CD4-positive, alpha-beta T cell treated with Interleukin-15 for 4 hours (primary cell): ENCODE data around the gene ECEL1.
"Not testable (repeated sequence)": the region's sequence is repeated elsewhere in the genome, so short reads cannot be mapped to it uniquely, and the experiment has no call there.

Experiments used
- DNase-seq: peaks from one replicate; pipeline ENCODE4 v3.0.0-alpha.2; 2020; ENCODE audit warnings: low spot score

Gene ECEL1

DNA sequence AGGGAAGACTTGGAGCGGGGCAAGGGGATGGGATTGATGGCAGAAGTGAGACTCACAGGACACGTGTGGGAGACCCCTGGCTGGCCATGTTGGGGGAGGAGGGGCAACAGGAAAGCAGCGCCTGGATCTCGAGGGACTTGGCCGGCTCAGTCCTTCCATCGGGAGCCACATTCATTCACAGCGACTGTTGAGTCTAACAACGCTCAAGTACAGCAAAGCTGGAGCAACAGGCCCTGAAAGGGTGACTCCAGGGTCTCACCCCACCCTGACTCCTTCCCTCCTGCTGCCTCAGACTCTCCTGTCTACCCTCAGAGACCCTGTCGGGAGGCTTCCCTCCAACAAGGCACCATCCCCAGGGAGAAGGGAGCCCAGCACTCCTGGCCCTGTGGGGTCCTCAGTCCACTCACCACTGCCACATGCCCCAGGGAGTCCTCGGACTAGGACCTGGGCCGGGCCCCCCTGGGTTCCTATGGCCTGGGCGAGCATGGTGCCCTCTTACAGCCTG is 46.4 kb downstream of the ECEL1 start:
- no peak for DNase-seq

DNA sequence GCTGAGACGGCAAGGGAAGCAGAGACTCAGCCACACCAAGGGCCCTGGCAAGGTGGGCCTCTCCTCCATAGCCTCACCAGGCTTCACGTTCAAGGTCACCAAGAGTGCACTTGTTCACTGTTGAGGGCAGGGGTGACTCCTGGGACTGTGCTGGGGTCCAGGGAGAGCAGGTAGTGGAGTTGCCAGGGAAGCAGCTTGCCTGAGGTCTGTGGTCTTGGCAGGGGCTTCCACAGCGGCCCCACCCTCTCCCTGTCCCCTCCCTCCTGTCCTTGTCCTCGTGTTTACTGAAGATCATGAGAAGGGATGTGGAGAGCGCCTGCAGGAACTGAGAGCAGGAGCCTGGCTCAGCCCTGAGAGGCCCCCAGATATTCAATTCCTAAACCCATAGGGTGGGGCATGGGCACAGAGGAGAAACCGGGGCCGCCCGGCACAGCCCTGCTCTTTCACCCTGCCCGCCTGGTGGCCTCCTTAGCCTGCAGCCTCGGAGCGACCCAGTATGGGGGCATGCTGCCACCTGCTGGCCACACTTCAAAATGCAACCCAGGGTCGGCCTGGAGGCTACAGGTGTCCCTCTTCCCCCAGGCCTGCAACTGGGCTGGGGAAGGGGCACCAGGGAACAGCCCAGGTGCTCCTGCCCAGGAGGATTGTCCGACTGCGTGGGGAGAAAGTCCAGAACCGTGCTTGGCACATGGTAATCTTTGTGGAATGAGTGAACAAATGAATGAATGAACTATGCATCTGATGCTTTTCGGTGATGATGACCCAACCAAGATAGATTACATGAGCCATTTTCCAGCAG is 47.2 kb downstream of the ECEL1 start:
- DNase-seq, result peak; percentile 84

DNA sequence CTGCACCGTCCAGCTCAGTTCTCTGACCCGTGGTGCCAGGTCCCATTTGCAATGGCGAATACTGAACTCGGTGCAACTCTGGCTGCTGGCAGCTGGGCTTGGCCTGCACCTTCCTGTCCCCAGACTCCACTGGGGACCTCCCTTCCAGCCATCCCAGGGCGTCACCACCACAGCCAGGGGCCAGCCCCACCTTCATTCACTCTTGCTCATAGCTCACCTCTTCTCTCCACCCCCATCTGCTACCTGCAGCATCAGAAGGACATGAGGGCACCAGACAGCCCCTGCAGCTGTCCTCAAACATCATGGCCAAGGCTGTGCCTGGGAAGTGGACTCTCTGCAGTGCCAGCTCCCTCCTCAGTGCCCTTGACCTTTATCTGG is 47.9 kb downstream of the ECEL1 start:
- DNase-seq, result no peak

DNA sequence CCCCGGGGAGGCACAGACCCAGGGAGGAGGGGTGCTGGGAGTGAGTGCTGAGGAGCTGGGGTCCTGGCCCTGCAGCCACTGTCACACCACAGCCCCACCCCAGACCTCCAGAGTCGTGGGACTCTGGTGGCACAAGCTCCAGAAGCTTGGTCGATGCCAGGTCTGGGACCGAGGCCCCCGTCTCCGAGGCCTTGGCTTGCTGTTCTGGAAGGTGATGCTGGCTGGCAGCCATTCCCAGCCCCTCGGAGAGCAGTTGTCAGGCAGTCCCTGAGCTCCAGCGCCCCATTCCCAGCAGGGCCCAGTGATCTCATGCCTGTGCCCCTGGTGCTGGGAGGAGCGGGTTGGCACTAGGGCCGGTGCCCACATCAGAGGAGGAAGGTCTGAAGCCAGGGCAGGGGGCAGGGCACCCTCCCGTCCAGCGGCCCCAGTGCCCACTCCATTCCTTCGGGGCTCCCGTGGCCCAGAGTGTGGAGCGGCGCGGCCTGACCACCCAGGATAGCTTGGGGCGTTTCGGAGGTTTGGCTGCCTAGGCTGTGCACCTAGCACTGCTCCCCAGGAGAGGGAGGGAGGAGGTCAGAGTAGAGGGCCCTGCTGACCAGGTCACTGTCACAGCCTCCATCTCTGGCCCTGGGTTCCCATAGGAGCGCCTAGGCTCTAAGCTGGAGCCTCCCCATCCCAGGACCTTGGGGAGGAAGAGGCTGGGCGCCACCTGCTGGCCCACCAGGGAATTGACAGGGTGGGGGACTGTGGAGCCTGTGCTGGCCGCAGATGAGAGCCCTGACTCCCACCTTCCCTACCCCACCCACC is 48.5 kb downstream of the ECEL1 start:
- DNase-seq, result peak; percentile 43

DNA sequence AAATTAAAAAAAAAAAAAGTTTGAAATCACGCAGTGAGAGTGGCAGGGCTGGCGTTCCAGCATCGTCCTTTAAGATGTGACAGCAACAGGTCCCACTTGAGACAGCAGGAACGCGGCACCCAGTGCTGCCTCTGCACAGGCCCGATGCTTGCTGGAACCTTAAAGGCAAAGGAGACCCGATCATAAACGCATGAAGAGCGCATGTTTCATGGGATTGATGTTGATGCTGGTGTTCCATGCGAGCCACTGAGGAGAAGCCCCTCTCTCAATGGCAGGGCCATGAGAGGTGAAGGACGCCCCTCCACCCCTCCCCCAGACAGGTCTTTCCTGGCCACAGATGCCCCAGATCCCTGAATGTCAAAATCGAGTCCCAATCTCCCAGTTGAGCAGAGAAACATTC is 49.5 kb downstream of the ECEL1 start:
- DNase-seq, result no peak

DNA sequence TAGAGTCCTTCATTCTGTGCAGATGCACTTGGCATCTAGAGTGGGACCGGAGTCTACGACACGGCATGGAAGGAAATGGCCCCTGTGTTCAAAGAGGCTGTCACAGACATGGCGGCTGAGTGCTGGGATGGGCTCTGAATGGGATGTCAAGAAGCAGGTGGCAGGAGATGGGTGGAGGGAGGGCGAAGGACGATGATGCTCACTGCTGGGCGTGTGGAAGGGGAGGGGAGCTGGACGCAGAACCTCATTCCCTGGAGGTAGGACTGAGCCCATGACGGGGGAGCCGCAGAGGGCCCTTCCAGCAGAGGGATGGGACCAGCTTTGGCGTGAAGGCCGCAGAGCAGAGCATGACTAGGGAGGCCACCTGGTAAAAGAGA is 50.5 kb downstream of the ECEL1 start:
- no peak for DNase-seq

DNA sequence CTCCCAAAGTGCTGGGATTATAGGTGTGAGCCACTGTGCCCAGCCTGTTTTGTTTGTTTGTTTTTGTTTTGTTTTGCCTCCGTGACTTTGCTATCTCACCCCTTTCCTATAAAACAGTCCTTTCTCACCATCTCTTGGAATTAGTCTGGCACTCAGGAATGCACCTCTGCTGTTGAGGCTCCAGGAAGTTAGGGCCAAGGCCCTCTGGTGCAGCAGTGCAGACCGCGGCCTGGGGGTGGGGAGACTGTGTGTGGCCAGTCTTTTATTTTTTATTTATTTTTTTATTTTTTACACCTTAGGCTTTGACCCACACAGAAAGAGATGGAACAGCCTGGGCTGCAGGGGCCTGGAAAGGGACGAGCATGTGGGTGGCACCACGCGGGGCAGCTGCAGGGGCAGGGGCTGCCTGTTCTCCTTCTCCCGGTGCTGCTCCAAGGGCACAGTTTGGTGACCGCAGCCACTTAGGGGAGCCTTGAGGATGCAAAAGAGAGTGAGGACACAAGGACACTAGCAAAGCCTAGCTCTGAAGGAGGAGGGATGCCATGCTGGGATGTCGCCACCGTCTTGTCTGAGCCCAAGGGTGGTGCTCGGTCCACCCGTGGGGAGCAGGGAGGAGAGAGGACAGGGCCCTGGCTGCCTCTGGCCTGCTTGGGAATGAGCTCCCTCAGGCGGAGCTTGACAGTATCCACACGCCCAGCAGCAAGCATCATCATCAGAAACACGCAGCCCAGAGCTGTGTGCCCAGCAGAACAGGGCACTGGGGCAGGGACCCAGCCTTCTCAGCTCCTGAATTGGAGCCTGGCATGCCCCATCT is 51.0 kb downstream of the ECEL1 start:
- no peak for DNase-seq

DNA sequence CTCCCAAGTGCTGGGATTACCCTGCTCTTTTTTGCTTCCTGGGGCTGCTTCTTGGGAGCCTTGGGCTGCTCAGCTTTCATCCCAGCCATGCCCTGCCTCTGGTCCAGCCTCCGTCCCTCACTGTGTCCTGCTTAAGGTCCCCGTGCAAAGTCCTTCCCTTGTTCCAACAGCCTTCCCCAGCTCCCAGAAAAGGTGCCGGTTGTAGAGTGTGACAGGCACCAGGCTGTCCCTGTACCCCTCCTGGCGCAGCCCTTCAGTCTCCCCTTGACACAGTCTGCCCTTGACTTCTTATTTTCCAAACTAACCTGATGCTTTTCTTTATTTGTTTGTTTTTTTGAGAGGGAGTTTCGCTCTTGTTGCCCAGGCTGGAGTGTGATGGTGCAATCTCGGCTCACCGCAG is 51.8 kb downstream of the ECEL1 start:
- no peak for DNase-seq

DNA sequence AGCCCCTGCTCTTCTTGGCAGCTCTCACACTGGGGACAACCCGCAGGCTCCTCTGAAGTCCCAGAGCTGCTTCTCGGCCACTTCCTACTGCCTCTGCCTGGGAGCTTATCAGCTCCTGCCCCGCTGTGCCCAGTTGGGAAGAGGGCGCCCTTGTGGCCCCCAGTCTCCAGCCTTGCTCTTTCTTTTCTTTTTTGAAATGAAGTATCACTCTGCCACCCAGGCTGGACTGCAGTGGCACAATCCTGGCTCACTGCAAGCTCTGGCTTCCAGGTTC is 52.3 kb downstream of the ECEL1 start:
- DNase-seq, result no peak

DNA sequence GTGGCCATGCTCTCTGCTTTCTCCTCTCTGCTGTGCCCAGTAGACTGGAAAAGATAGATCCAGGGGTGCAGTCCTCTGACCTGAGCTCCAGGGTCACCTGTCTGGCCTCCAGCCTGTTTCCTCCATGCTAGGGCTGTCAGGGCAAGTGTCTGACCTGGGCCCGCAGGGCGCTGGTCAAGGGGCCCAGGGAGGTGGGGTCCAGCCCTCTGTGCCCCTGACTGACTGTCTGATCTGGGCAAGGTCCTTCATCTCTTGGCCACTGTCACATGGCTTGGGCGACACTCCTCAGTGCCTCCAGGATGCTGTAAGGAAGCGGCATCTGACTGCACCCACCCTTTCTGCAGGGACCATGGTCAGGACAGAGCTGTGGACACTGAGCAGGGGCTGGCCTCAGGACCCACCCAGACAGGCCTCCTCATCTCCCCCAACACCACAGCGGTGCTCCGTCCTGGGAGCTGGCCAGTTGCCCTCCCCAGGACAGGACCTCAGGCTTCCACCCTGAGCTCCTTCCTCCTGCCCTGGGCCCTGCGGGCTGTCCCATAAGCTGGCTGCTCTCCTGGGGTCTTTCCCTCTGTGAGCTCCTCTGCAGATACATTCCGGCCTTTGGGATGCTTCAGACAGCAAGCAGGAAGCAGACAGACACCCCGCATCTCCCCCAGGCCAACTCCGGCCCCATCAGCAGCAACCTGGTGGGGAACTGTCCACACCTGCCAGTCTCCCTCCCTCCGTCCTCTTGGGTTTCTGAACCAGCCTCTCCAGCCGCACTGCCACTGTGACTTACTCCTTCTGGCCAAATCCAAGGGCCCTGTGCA is 52.9 kb downstream of the ECEL1 start:
- DNase-seq, result no peak

DNA sequence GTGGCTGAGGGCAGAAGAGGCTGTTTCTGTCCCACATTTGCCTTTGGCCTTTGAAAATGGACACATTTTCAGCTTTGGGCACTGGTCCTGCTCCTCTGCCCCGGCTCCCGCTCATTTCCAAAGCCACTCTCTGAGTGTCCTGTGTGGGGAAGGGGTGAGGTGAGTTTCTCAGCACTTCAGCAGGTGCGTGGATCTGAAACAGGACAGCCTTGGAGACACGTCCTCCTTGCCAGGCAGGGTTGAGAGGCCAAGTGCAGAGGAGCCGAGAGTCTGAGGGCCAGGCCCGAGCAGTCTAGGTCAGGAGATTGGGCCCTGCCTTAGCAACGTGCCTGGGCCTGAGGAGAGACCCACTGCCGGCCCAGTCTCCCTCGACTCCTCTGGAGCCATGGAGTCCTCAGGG is 53.5 kb downstream of the ECEL1 start:
- DNase-seq, result no peak

DNA sequence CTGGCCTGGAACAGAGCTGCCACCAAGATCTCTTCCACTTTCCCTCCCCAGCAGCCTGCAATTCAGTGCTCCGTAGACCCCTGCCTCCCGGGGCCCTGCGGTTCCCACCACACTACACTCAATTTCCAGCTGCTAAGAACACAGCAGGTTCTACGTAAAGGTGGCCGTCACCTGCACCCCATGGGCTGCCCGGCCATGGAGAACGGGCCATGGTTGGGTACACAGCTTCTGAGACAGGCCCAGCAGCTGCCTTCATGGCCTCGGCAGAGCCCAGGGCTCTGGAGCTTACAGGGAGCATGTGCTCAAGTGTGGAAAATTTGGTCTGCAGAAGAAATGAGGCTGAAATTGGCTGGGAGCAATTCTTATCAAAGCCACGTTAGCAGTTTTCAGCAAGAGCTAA is 54.0 kb downstream of the ECEL1 start:
- not testable (repeated sequence) for DNase-seq

DNA sequence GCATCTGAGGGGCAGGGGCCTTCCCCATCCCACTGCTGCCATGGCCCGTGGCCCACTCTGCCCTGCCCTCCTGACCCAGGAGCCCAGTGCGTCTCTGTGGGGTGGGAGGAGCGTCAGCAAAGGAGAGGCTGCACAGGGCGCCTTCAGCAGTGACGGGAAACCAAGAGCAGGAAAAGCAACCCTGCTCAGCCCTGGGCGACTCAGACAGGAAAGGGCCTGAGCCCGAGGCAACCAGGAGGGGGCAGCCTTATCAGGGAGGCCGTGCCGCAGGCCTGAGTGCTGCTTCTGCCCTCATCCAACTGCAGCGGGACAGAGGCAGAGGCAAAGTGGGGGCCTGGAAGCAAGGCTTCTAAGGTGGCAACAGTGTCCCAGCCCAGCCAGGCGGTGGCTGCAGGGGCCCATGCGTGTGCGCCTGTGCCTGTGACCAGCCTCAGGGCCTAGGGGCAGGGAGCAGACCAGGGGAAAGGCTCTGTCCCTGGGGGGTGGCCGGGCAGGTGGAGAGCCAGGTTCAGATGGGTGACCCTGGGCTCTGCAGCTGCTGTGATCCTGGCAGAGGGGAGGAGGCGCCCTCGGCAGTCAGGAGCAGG is 54.9 kb downstream of the ECEL1 start:
- no peak for DNase-seq

DNA sequence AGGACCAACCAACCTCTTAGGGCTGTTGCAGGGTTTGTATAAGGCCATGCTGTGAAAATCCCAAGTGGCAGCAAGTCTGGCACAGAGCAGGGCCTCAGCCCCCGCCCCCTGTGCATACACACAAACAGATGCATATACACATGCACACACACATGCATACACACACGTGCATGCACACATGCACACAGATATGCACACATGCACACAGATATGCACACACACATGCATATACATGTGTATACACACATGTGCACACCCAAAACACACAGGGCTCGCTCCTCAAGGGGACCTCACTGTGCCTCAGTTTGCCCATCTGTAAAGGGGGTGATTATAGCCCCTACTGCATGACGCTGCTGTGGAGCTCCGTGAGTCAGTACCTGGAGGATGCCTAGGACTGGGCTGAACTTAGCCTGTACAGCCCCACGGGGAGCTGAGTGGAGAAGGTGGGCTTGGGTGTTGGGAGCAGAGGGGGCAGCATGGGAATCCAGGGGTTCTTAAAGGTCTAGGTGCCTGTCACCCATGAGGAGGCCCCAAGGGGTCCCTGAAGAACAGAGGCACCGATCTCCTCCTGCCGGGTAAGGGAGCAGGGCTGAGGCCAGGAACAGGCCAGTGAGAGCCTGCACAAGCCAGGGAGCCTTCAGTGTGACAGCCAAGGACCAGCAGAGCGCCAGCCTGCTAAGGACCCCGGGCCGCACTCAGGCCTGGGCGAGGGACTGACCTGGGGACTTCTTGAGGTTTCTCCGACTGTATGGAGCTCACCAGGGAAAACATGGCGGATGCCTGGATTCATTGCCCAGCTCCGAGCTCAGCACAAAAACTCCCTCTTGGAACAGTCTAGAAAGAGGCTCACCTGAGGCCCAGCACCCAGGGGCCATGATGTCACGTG is 55.7 kb downstream of the ECEL1 start:
- no peak for DNase-seq
